ENCODE results near the gene SFXN3.

DNA sequence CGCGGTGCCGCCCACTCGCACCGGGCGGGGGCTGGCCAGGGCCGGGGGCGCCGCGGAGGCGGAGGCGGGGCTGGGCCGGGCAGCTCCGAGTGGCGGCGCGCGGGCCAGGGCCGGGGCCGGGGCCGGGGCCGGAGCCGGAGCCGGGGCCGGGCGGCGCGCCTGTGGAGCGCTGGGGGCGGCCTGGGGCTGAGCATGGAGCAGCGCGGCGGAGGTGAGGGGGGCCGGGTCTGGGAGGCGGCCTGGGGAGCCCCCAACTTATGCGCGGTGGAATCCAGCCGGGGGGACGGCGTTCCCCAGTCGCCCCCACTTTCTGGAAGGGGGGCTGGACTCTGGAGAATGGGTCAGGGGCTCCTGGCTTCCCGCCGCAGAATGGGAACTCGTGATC, 31.3 kb upstream of the SFXN3 start, which contains the start of gene LZTS2:
- TF ChIP-seq, protein P1, sequence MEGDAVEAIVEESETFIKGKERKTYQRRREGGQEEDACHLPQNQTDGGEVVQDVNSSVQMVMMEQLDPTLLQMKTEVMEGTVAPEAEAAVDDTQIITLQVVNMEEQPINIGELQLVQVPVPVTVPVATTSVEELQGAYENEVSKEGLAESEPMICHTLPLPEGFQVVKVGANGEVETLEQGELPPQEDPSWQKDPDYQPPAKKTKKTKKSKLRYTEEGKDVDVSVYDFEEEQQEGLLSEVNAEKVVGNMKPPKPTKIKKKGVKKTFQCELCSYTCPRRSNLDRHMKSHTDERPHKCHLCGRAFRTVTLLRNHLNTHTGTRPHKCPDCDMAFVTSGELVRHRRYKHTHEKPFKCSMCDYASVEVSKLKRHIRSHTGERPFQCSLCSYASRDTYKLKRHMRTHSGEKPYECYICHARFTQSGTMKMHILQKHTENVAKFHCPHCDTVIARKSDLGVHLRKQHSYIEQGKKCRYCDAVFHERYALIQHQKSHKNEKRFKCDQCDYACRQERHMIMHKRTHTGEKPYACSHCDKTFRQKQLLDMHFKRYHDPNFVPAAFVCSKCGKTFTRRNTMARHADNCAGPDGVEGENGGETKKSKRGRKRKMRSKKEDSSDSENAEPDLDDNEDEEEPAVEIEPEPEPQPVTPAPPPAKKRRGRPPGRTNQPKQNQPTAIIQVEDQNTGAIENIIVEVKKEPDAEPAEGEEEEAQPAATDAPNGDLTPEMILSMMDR (IDR thresholded peaks at IDR 0.05) = no peak
- TF ChIP-seq POLR2A (IDR thresholded peaks at IDR 0.05) = no peak

Measured in heart left ventricle (tissue), 13 donors.